SK-N-DZ (cell line): ENCODE measurements around the gene F8A1. TPM values are rescaled to one million over a fixed set of nuclear protein-coding genes. Genes with fewer than 3 reads are reported as not detected.
A peak's percentile ranks its signal among the peaks of the same experiment; 100 is the strongest.
"Not testable (repeated sequence)": the region's sequence is repeated elsewhere in the genome, so short reads cannot be mapped to it uniquely, and the experiment has no call there.

Source experiments
- DNase-seq: peaks from one replicate; pipeline ENCODE4 v3.0.0-alpha.2; 2015; ENCODE audit warnings: low spot score
- polyA plus RNA-seq, 2 experiments: library from polyadenylated mRNA; depleted of rRNA; stranded (reverse); fragments of >200 nt; gene quantifications; 2 replicates each; pipeline ENCODE4 v1.2.3, GENCODE V29; 2014

F8A1 gene
- polyA plus RNA-seq (2014; cell fraction: cytosol; rRNA removed): 7.7 and 12.1 TPM in 2 replicates
- 5.5 and 12.9 TPM in 2 replicates for polyA plus RNA-seq (2014; cell fraction: nucleus; rRNA removed)

GRCh38 chrX:154886069-154886788, at the start of gene F8A1:
F8A1 (plus strand) TSS chrX:154886355; CDS start chrX:154886375, 20 bp downstream.
- not testable (repeated sequence) for DNase-seq

DNA sequence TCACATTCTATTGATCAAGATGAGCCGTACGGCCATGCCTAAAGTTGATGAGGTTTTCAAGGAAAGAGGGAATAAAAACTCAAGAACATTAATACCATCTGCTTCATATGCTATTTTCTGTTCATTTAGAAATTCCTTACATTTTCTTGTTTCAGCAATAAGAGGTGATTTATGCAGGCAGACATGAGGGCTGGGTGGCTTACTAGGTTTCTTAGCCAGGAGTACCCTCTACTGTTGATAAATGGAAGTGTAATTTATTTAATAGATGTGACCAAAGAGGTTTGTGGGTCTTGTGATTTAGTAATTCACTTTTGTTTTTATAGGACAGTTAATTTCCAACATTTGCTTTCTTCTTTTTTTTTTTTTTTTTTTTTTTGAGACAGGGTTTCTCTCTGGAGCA, 45.3 kb upstream of the F8A1 start:
- DNase-seq: no peak

GRCh38 chrX:154850957-154851611, 35.1 kb upstream of the F8A1 start:
- DNase-seq: no peak

- no peak for DNase-seq
Observed at GRCh38 chrX:154855256-154855655, 30.9 kb upstream of the F8A1 start.

GRCh38 chrX:154868522-154868921, 17.6 kb upstream of the F8A1 start:
- not testable (repeated sequence) for DNase-seq

DNA sequence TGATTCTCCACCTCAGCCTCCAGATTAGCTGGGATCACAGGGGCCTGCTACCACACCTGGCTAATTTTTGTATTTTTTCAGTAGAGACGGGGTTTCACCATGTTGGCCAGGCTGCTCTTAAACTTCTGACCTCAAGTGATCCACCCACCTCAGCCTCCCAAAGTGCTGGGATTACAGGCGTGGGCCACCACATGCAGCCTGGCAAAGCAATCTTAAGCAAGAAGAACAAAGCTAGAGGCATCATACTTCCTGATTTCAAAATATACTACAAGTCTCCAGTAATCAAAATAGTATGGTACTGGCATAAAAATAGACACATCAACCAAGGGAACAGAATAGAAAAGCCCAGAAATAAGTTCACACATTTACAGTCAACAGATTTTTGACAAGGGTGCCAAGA, 12.8 kb upstream of the F8A1 start:
- no peak for DNase-seq

DNA sequence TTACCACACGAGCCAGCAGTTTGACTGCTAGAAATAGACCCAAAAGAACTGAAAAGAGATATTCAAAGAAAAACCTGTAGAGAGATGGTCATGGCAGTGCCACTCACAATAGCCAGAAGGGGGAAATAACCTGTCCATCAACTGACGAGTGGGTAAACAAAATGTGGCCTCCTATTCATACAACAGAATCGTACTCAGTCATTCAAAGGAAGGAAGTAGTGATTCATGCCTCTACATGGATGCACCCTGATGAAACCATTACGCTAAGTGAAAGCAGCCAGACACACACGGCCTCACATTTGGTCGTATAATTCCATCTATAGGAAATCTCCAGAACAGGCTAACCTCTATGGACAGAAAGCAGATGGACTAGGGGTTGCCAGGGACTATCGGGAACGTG, 2.1 kb upstream of the F8A1 start:
- DNase-seq: not testable (repeated sequence)

GRCh38 chrX:154885057-154885456, 1.1 kb upstream of the F8A1 start:
- not testable (repeated sequence) for DNase-seq

GRCh38 chrX:154885549-154885948, 606 bp upstream of the F8A1 start:
- DNase-seq: not testable (repeated sequence)

DNA sequence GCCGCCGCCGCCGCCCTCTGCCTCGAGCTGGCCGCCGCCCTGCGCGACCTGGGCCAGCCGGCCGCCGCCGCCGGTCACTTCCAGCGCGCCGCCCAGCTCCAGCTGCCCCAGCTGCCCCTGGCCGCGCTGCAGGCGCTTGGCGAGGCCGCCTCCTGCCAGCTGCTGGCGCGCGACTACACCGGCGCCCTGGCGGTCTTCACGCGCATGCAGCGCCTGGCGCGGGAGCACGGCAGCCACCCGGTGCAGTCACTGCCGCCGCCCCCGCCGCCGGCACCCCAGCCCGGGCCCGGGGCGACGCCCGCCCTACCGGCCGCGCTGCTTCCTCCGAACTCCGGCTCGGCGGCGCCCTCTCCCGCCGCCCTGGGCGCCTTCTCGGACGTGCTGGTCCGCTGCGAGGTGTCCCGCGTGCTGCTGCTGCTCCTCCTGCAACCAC, 650 bp downstream of the F8A1 start:
- not testable (repeated sequence) for DNase-seq

GRCh38 chrX:154890990-154891639, 5.0 kb downstream of the F8A1 start:
- DNase-seq: no peak

GRCh38 chrX:154892296-154892695, 6.1 kb downstream of the F8A1 start:
- DNase-seq: no peak

DNA sequence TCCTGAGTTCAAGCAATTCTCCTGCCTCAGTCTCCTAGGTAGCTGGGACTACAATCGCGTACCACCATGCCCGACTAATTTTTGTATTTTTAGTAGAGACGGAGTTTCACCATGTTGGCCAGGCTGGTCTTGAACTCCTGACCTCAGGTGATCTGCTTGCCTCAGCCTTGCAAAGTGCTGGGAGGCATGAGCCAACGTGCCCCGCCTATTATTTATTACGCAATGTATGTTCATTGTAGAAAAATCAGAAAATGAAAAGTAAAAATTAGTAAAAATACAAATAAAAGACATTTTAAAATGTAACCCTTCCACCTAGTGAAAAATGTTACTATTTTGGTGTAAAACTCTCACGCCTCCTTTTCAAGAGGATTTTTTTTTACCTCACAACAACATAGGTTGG, 14.2 kb downstream of the F8A1 start:
- no peak for DNase-seq

- DNase-seq: no peak
Observed at GRCh38 chrX:154902408-154902807, 16.3 kb downstream of the F8A1 start.

DNA sequence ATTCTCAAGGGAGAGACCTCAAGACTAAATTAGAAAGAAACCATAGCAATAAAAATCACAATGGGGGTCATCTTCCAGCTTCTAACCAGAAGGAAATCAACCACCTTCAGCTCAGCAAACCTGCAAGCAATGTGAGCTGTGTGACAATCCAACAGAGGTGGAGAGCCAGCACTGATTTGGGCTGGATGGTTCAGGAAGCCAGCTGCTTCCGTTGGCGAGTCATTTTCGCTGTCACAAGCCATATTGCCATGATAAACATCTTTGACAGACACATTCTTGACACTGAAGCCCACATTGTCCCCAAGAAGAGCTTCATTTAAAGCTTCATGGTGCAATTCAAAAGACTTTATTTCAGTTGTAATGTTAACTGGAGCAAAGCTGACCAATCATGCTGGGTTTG, 22.7 kb downstream of the F8A1 start:
- no peak for DNase-seq

GRCh38 chrX:154910048-154910447, 23.9 kb downstream of the F8A1 start:
- DNase-seq: not testable (repeated sequence)

GRCh38 chrX:154910528-154910927, 24.4 kb downstream of the F8A1 start:
- not testable (repeated sequence) for DNase-seq

GRCh38 chrX:154914052-154914451, 27.9 kb downstream of the F8A1 start:
- no peak for DNase-seq

DNA sequence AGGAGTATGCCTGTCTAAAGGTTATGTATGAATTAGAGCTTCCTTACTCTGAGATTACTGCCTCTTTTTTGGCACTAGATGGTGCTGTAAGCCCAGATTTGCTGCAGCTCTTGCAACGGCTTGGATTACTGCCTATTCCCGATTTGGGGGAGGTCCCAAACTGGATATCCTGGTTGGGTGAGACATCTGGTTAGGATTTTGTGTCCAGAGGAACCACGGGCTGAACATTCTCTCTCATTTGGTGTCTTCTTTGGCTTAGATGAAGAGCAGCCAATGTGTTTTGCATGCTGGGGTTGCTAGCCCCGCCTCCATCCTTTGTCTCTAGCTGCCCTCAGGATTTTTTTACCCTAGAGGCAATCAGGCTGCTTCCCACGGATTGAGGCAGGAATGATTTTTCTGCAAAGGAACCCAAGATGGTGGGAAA, 31.9 kb downstream of the F8A1 start:
- peak; percentile 82 for DNase-seq

DNA sequence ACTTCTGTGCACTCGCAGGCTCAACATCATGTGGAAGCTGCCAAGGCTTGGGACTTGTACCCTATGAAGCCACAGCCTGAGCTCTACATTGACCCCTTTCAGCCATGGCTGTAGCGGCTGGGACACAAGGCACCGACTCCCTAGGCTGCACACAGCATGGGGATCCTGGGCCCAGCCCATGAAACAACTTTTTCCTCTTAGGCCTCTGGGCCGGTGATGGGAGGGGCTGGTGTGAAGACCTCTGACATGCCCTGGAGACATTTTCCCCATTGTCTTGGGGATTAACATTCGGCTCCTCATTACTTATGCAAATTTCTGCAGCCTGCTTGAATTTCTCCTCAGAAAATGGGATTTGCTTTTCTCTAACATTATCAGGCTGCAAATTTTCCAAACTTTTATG, 38.6 kb downstream of the F8A1 start:
- not testable (repeated sequence) for DNase-seq
